SK-N-MC (cell line): Measurements from ENCODE around the gene CRHR2.

ENCODE experiments used
- DNase-seq: peaks from one replicate; pipeline ENCODE4 v3.0.0-alpha.2; 2011; ENCODE audit warnings: low read depth, low spot score
- H3K27ac ChIP-seq: fragments of 200-600 bp; sonication (generic); 2 replicates; pipeline ENCODE4 v1.5.1; 2016; ENCODE audit warnings: mixed run types
- H3K36me3 ChIP-seq: fragments of 200-600 bp; sonication (generic); 2 replicates; pipeline ENCODE4 v1.6.1; 2017; ENCODE audit warnings: antibody characterized with exemption, low read length, mixed read lengths; ENCODE audit not compliant: insufficient read depth
- H3K4me3 ChIP-seq: fragments of 200-600 bp; sonication (generic); 2 replicates; pipeline ENCODE4 v1.5.1; 2016
- H3K9ac ChIP-seq: fragments of 200-600 bp; sonication (generic); 2 replicates; pipeline ENCODE4 v1.8.0; 2017; ENCODE audit warnings: mixed run types, mixed read lengths; ENCODE audit not compliant: insufficient read length
- H3K9me3 ChIP-seq: fragments of 200-600 bp; sonication (generic); 2 replicates; pipeline ENCODE4 v1.6.1; 2017; ENCODE audit warnings: low read depth, mild to moderate bottlenecking, antibody characterized with exemption, low read length, moderate library complexity, mixed read lengths
- EZH2 ChIP-seq: fragments of 200-600 bp; sonication (generic); IDR thresholded peaks from one replicate; pipeline ENCODE4 v1.6.1; 2017; ENCODE audit warnings: antibody characterized with exemption
- FOXP2 ChIP-seq: optimal IDR thresholded peaks from 2 replicates; pipeline ENCODE3; 2011; ENCODE audit warnings: mild to moderate bottlenecking, moderate library complexity; ENCODE audit not compliant: insufficient read depth; ENCODE audit errors: extremely low read length, control extremely low read depth
- POLR2AphosphoS5 ChIP-seq: IDR thresholded peaks from 2 replicates; pipeline ENCODE4 v1.6.1; 2012; ENCODE audit warnings: mild to moderate bottlenecking, low read depth, low read length, borderline replicate concordance

The CRHR2 gene

DNA sequence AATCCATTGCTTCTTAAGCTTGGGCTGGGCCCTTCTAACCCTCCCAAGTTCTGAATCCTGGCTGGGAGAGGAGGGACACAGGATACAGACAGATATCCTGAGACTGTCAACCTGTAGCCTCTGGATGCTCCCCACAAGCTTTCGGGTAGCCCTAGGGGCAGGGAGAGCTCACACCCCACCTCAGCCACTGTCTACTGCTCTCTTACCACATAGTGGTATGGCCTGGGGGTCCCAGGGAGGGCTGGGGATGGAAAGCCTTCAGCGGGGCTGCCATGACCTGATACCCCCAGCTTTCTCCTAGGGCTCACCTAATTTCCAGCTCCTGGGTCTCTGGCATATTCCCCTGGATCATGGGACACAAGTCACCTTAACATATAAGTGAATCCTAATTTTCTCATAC is 25.1 kb downstream of the CRHR2 start:
- Histone ChIP-seq H3K36me3 (no peaks in the 10 kb centered on the region), H3K4me3 (no peak overlapping the region), H3K9ac (no peak overlapping the region), H3K27ac (no peak overlapping the region), H3K9me3 (no peaks in the 10 kb centered on the region)
- DNase-seq: no peak
- no peak for TF ChIP-seq POLR2AphosphoS5

GRCh38 chr7:30656006-30656957 is 26.0 kb downstream of the CRHR2 start:
- no peak overlapping the region for H3K27ac ChIP-seq
- H3K9me3 ChIP-seq: no peaks in the 10 kb centered on the region
- no peak overlapping the region for H3K4me3 ChIP-seq
- H3K36me3 ChIP-seq: no peaks in the 10 kb centered on the region
- DNase-seq: no peak
- no peak overlapping the region for H3K9ac ChIP-seq
- TF ChIP-seq POLR2AphosphoS5: no peak
- no peak for TF ChIP-seq EZH2

GRCh38 chr7:30655096-30655970 is 26.9 kb downstream of the CRHR2 start:
- Histone ChIP-seq H3K27ac (no peak overlapping the region), H3K36me3 (no peaks in the 10 kb centered on the region), H3K9ac (no peak overlapping the region), H3K4me3 (no peak overlapping the region), H3K9me3 (no peaks in the 10 kb centered on the region)
- TF ChIP-seq POLR2AphosphoS5 (no peak), FOXP2 (no peak), EZH2 (no peak)
- DNase-seq: no peak

DNA sequence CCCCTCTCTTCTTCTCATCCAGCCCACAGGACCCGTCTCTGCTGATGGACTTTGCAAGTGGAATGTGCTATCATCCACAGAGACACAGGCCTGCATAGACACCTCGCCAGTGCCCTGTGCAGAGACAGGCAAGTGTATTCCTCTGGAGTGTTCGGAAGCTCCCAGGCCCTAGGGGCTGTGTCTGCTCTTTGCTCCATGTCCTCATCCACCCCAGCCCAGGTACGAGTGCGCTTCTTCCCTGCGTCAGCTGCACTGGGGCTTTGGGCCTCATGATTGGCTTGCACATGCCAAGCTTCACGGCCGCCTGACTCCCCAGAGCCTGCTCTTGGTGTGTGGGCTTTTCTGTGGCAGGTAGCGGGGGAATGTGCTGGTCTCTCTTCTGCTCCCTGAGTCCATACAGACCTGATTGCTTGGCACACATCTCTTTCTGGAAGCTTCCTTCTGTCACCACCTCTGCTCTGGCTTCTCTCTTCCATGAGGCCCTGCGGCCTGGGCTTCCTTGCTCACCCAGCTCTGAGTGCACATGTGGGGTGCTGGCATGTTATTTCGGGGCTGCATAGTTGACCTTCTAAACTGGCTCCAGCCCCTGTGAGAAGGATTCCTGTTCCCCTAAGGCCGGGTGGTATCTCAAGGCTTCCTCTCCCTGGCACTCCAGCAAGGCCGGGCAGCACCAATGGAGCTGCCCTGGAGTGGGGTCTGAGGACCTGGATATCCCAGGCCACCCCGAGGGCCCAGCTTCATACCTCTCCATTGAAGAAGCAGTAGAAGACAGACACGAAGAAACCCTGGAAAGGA is 27.8 kb downstream of the CRHR2 start:
- no peak for DNase-seq
- no peak overlapping the region for H3K4me3 ChIP-seq
- H3K27ac ChIP-seq: no peak overlapping the region
- no peak overlapping the region for H3K9ac ChIP-seq
- H3K36me3 ChIP-seq: no peaks in the 10 kb centered on the region
- no peak for TF ChIP-seq EZH2
- TF ChIP-seq POLR2AphosphoS5: no peak
- no peak for TF ChIP-seq FOXP2
- H3K9me3 ChIP-seq: no peaks in the 10 kb centered on the region

- Histone ChIP-seq H3K9me3 (no peaks in the 10 kb centered on the region), H3K9ac (no peak overlapping the region), H3K27ac (no peak overlapping the region), H3K36me3 (no peaks in the 10 kb centered on the region), H3K4me3 (no peak overlapping the region)
- TF ChIP-seq FOXP2 (no peak), EZH2 (no peak), POLR2AphosphoS5 (no peak)
- DNase-seq: no peak
Measured at GRCh38 chr7:30652698-30653641, 29.3 kb downstream of the CRHR2 start.

DNA sequence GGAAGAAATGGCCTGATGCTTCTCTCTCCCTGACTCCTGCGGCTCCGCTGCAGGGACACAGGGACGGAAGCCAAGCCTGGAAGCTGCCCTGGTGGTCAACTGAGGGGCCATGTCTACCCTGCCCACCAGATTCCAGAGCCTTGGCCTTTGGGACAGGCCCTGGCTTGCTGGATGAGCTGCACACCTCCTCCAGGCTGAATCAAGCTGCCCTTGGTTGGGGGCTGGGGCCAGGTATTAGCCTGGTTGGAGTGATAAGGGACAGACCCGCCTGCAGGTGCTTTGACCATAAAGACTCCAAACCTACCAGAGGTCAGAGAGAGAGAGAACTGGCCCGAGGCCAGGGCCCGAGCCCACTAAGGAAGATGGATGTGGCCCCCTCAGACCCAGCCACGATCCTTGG is 30.1 kb downstream of the CRHR2 start:
- H3K9me3 ChIP-seq: no peaks in the 10 kb centered on the region
- no peak overlapping the region for H3K4me3 ChIP-seq
- no peak for DNase-seq
- no peaks in the 10 kb centered on the region for H3K36me3 ChIP-seq
- H3K27ac ChIP-seq: no peak overlapping the region
- TF ChIP-seq EZH2: no peak
- TF ChIP-seq FOXP2: no peak
- TF ChIP-seq POLR2AphosphoS5: no peak
- no peak overlapping the region for H3K9ac ChIP-seq

DNA sequence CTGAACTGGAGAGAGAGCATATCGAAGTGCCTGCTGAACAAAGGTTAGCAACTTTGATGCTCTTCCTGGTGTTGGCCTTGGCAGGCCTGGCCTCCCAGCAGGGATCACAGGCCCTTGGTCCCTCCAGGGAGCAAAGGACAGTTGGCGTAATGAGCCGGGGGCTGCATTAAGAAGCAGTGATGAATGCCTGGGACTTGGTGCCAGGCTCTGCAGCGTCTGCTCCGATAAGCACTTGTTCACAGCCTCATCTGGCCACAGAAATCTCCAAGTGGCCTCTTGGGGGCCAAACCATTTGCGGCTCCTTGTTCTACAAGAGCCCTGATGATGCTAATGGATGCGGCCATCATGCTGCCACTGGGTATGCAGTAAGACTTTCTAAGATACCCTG is 31.8 kb downstream of the CRHR2 start:
- Histone ChIP-seq H3K9me3 (no peaks in the 10 kb centered on the region), H3K36me3 (peaks cover 7% of the 10 kb centered on the region; the same call in 1 of the 2 replicates), H3K27ac (no peak overlapping the region), H3K9ac (no peak overlapping the region), H3K4me3 (no peak overlapping the region)
- no peak for DNase-seq
- TF ChIP-seq EZH2: no peak
- no peak for TF ChIP-seq POLR2AphosphoS5
- no peak for TF ChIP-seq FOXP2
